Activated T-cell treated with anti-CD3 and anti-CD28 coated beads, Interleukin-2, amount 50 U/mL, for 72 hours (primary cell): ENCODE data around the gene ST6GALNAC4. TPM values are rescaled to one million over a fixed set of nuclear protein-coding genes. Genes with fewer than 3 reads are reported as not detected.

Experiments
- ATAC-seq, 2 donors: fragments of 150-1000 bp; cut with Tn5 transposase; replicated peaks in 1 of 2; 2 replicates each; pipeline ENCODE4 v1.10.0; 2021; ENCODE audit warnings: moderate library complexity in 2 of 2, mild to moderate bottlenecking in 1 of 2
- DNase-seq, 2 donors: peaks; one replicate each; pipeline ENCODE4 v3.0.0; 2021 to 2022; ENCODE audit warnings: mixed read lengths in 1 of 2
- H3K27ac Mint-ChIP-seq: one replicate; pipeline ENCODE4 v1.8.0; 2022; ENCODE audit warnings: mild to moderate bottlenecking, moderate library complexity, mixed read lengths
- H3K27me3 Mint-ChIP-seq: one replicate; pipeline ENCODE4 v1.8.0; 2022; ENCODE audit warnings: low read depth, mixed read lengths
- H3K36me3 Mint-ChIP-seq, 2 donors: one replicate each; pipeline ENCODE4 v1.8.0; 2022; ENCODE audit warnings: mixed read lengths in 2 of 2, mild to moderate bottlenecking in 1 of 2; ENCODE audit not compliant: insufficient read depth in 2 of 2
- H3K4me1 Mint-ChIP-seq: one replicate; pipeline ENCODE4 v1.8.0; 2022; ENCODE audit warnings: low read depth, mixed read lengths
- H3K4me3 Mint-ChIP-seq, 2 donors: one replicate each; pipeline ENCODE4 v1.8.0; 2022; ENCODE audit warnings: mild to moderate bottlenecking in 2 of 2, mixed read lengths in 2 of 2, moderate library complexity in 2 of 2
- H3K9me3 Mint-ChIP-seq, 2 donors: one replicate each; pipeline ENCODE4 v1.8.0; 2022; ENCODE audit warnings: mixed read lengths in 2 of 2
- total RNA-seq, 2 donors: library from RNA; stranded (reverse); gene quantifications; one replicate each; pipeline ENCODE4 v1.2.3, GENCODE V29; 2022

The ST6GALNAC4 gene
- total RNA-seq, 2 donors from 2014 or later: 28.1 to 30.5 TPM

DNA sequence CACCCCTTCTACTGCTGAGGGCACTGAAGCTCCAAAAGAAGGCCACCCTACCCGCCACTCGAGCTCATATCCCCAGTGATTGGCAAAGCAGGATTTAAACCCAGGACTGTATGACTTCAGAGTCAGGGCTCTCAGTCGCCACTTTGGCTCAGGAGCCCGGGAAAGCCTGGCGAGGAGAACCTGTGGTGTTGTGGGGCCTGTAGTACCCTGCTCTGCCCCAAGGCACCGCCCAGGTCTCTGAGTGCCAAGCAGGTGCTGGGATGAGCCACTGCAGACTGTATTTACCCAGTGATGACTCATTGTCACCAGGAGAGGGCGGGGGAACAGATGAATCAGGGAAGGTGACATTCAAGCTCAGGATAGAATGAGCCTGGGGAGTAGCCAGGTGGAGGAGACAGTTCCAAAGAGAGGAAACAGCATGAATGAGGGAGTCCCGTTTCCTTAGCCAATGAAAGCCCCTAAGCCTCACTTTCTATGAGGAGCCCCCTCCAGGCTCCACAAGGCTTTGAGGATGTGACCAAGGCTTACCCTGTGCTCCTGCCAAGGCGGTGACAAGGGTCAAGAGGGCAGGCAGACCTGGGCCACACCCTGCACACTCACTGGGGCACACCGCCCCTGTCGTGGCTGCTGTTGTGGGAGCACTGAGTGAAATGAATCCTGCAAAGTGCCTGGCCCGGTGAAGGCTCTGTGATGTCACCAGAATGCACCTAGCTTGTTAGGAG lies 38.6 kb upstream of the ST6GALNAC4 start:
- no peaks in the 10 kb centered on the region for H3K27me3 Mint-ChIP-seq
- peak overlapping the region; percentile 68 to 73 for H3K4me3 Mint-ChIP-seq
- ATAC-seq (peak; percentile 92 to 93), DNase-seq (peak; percentile 84 to 90)
- H3K9me3 Mint-ChIP-seq: no peaks in the 10 kb centered on the region
- H3K36me3 Mint-ChIP-seq: peaks cover 2 to 21% of the 10 kb centered on the region in 2 donors
- H3K4me1 Mint-ChIP-seq: peaks cover 97% of the 10 kb centered on the region
- peak overlapping the region; percentile 60 for H3K27ac Mint-ChIP-seq

DNA sequence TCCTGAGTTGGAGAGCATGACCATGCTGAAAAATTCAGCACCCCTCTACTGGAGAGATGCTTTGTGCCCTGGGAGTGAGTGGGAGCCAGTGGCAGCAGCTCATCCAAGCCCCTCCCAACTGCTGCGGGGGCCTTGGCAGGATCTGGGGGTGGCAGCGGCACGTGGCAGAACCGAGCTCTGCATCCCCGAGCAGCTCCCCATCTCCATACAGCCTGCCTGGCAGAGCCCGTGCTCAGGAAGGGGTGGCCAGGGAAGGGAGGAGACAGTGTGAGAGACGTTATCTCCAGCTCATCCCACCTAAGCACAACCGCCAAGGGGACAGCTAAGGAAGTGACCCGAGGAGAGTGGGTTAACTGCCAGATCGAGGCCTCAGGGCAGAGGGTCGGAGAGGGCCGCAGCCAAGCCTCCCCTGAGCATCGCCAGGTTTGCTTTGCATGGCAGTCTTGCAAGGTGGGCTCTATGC lies 38.0 kb upstream of the ST6GALNAC4 start:
- H3K27ac Mint-ChIP-seq: peak overlapping the region; percentile 55
- no peak for ATAC-seq

DNA sequence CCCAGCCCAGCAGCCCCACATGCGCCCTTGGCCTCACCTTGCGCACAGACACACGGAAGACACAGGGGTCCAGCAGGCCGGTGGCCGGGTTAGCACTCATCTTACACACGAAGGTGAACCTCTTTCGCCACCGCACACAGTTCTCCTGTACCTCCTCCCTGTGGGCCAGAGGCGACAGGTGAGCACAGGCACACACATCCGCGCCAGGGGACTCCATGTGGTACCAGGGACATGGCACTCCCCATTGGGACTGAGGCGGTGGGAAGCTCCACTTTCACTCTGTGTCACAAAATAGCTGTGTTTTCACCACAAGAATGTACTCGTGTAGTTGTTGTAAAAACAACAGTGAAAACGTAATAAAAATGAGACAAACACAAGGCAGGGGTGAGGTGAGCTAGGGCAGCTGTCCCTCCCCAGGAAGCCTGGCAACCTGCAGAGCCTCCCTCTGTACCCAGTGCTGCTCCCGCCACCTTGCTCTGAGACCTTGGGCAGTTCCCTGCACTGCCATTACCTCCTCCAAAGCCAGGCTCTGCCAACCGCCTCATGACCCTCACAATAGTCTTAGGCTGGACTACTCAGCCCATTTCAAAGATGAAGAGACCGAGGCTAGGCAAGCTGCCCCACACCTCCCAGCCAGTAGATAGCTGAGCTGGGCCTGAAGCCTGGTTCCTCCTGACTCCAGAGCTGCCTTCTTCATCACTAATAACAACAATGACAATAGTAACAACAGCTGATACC lies 37.1 kb upstream of the ST6GALNAC4 start:
- peaks cover 92% of the 10 kb centered on the region for H3K4me1 Mint-ChIP-seq
- peaks cover 0 to 12% of the 10 kb centered on the region in 2 donors for H3K36me3 Mint-ChIP-seq

More for the DNA sequence above, 38.0 kb upstream of the ST6GALNAC4 start:
- Mint-ChIP-seq H3K4me1 (peaks cover 97% of the 10 kb centered on the region), H3K27me3 (no peaks in the 10 kb centered on the region), H3K4me3 (peak overlapping the region; percentile 68 to 73), H3K36me3 (peaks cover 2 to 21% of the 10 kb centered on the region in 2 donors), H3K9me3 (no peaks in the 10 kb centered on the region)
- no peak for DNase-seq

GRCh38 chr9:127953154-127953553 lies 36.3 kb upstream of the ST6GALNAC4 start:
- ATAC-seq: no peak
- H3K36me3 Mint-ChIP-seq: peaks cover 3 to 7% of the 10 kb centered on the region in 2 donors
- no peak for DNase-seq
- H3K4me3 Mint-ChIP-seq: no peak overlapping the region
- peaks cover 91% of the 10 kb centered on the region for H3K4me1 Mint-ChIP-seq
- no peaks in the 10 kb centered on the region for H3K27me3 Mint-ChIP-seq
- H3K9me3 Mint-ChIP-seq: no peaks in the 10 kb centered on the region
- no peak overlapping the region for H3K27ac Mint-ChIP-seq

More for the DNA sequence above, 37.1 kb upstream of the ST6GALNAC4 start:
- peak; percentile 3 to 5 for ATAC-seq
- Mint-ChIP-seq H3K27ac (peak overlapping the region; percentile 22), H3K9me3 (no peaks in the 10 kb centered on the region), H3K4me3 (peak overlapping the region; percentile 68 to 73), H3K27me3 (no peaks in the 10 kb centered on the region)
- no peak for DNase-seq

GRCh38 chr9:127950513-127951289 lies 33.9 kb upstream of the ST6GALNAC4 start:
- Mint-ChIP-seq H3K27ac (no peak overlapping the region), H3K9me3 (no peaks in the 10 kb centered on the region), H3K27me3 (no peaks in the 10 kb centered on the region), H3K4me3 (no peak overlapping the region), H3K4me1 (peaks cover 73% of the 10 kb centered on the region), H3K36me3 (peaks cover 3 to 5% of the 10 kb centered on the region in 2 donors)
- ATAC-seq (no peak), DNase-seq (no peak)

- Mint-ChIP-seq H3K27me3 (no peaks in the 10 kb centered on the region), H3K36me3 (peaks cover 3 to 5% of the 10 kb centered on the region in 2 donors), H3K9me3 (no peaks in the 10 kb centered on the region), H3K4me3 (no peak overlapping the region), H3K4me1 (peaks cover 66% of the 10 kb centered on the region), H3K27ac (no peak overlapping the region)
- DNase-seq (no peak), ATAC-seq (no peak)
Observed at GRCh38 chr9:127949827-127950512, 33.1 kb upstream of the ST6GALNAC4 start.

GRCh38 chr9:127947841-127948710 lies 31.2 kb upstream of the ST6GALNAC4 start:
- H3K27me3 Mint-ChIP-seq: no peaks in the 10 kb centered on the region

GRCh38 chr9:127946728-127947127 lies 29.9 kb upstream of the ST6GALNAC4 start:
- ATAC-seq (no peak), DNase-seq (no peak)
- no peak overlapping the region for H3K27ac Mint-ChIP-seq
- H3K36me3 Mint-ChIP-seq: peaks cover 3 to 15% of the 10 kb centered on the region in 2 donors
- H3K9me3 Mint-ChIP-seq: no peaks in the 10 kb centered on the region
- no peaks in the 10 kb centered on the region for H3K27me3 Mint-ChIP-seq
- no peak overlapping the region for H3K4me3 Mint-ChIP-seq
- H3K4me1 Mint-ChIP-seq: peaks cover 52% of the 10 kb centered on the region

More at GRCh38 chr9:127947841-127948710, 31.2 kb upstream of the ST6GALNAC4 start:
- ATAC-seq: no peak
- Mint-ChIP-seq H3K4me1 (peaks cover 59% of the 10 kb centered on the region), H3K4me3 (no peak overlapping the region), H3K36me3 (peaks cover 3 to 11% of the 10 kb centered on the region in 2 donors), H3K9me3 (no peaks in the 10 kb centered on the region), H3K27ac (peak overlapping the region; percentile 9)
- DNase-seq: no peak

DNA sequence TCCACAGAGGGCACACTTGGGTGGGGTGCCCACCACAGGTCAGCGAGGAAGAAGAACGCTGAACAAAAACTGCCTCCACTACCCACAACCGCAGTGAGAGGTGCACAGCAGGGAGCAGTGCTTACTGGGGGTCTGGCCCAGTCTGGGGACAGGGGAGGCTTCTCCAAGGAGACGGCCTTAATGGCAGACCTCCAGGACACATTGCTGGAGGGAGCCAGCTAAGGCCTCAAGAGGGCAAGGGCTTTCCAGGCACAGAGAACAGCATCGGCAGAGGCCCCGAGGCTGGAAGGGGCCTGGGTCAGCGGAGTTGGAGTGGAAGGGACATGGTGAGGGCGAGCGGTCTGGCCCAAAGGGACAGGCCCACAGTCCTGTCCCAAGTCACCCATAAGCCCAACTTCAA lies 29.1 kb upstream of the ST6GALNAC4 start:
- peaks cover 47% of the 10 kb centered on the region for H3K4me1 Mint-ChIP-seq
- DNase-seq (no peak), ATAC-seq (no peak)
- peaks cover 5 to 13% of the 10 kb centered on the region in 2 donors for H3K36me3 Mint-ChIP-seq
- no peak overlapping the region for H3K4me3 Mint-ChIP-seq
- no peaks in the 10 kb centered on the region for H3K27me3 Mint-ChIP-seq
- H3K9me3 Mint-ChIP-seq: no peaks in the 10 kb centered on the region
- no peak overlapping the region for H3K27ac Mint-ChIP-seq

GRCh38 chr9:127945338-127945737 lies 28.5 kb upstream of the ST6GALNAC4 start:
- no peak overlapping the region for H3K27ac Mint-ChIP-seq
- H3K4me3 Mint-ChIP-seq: no peak overlapping the region
- no peaks in the 10 kb centered on the region for H3K27me3 Mint-ChIP-seq
- DNase-seq: no peak
- no peaks in the 10 kb centered on the region for H3K9me3 Mint-ChIP-seq
- H3K36me3 Mint-ChIP-seq: peaks cover 5 to 13% of the 10 kb centered on the region in 2 donors
- no peak for ATAC-seq
- peaks cover 41% of the 10 kb centered on the region for H3K4me1 Mint-ChIP-seq

DNA sequence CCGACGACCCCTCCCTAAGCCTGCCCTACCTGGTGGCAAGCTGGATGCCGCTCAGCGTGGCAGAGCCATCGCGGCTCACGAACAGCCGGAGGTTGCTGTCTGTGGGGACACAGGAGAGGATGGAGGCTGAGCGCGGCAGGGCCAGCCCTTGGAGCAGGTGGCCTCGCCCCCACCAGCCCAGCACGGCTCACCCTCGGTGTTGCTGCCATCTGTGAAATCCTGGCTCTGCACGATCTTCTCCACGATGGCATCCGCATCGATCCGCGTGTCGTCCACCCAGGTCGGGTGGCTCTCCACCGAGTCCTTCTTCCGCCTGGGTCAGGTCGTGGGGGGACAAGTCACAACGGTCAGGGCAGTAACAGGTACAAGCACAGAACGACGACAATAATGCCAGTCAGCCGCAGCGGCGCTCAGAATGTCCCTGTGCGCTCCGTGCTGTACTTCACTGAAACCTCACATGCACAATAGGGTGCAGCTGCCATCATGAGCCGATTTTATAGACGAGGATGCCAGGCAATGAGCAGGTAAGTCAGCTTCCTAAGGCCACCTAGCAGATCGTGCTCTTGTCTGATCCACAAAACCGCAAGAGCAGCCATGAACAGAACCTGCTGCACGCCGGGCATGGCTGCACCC lies 27.9 kb upstream of the ST6GALNAC4 start:
- DNase-seq: no peak
- Mint-ChIP-seq H3K9me3 (no peaks in the 10 kb centered on the region), H3K27ac (peak overlapping the region; percentile 42), H3K4me1 (peaks cover 34% of the 10 kb centered on the region), H3K4me3 (no peak overlapping the region), H3K27me3 (no peaks in the 10 kb centered on the region), H3K36me3 (peaks cover 5 to 11% of the 10 kb centered on the region in 2 donors)
- ATAC-seq: no peak
